ENCODE results near the gene LRRTM4. TPM values are rescaled to one million over a fixed set of nuclear protein-coding genes. Genes with fewer than 3 reads are reported as not detected.

LRRTM4 gene
- polyA plus RNA-seq, 2 of the 4 experiments (the other 2 are of a cell fraction): 0.03 TPM; not detected in 1

DNA sequence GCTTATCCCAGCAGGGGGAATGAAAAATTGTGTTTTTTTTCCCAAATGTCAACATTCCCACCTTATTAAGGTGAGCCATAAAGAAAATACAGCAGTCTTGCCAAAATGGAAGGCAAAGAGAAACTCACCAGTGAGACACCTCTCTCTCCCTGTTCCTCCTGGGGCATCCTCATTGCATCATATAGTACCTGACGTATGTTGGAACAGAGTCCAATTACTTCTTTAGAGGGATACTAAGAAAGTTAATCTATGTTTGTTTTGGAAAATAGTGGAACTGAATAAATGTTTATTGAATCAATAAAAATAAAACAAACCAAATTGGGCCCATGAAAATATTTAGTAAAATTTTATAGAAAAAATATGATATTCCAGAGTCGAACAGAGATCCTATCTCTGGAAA is 700.4 kb downstream of the LRRTM4 start:
- H3K27ac ChIP-seq: no peak overlapping the region
- FAIRE-seq (no peak), DNase-seq (ENCODE audit: low read depth in 1 of 2, low spot score in 1 of 2) (no peak), ATAC-seq (no peak)
- no peak overlapping the region for H3K4me3 ChIP-seq
- CTCF ChIA-PET: no interaction called here
- WGBS (ENCODE audit: missing lambda C conversion rate): 15% methylated on average over 2 of the region's 2 CpGs
- no peak for TF ChIP-seq JUNB (IDR thresholded peaks at IDR 0.05)
- no peak for TF ChIP-seq RFX5 (IDR thresholded peaks at IDR 0.05)
- H3K4me1 ChIP-seq: no peaks in the 10 kb centered on the region
- H3K4me2 ChIP-seq: no peak overlapping the region
- no peaks in the 10 kb centered on the region; the same call in 2 of the 3 replicates for H3K9me3 ChIP-seq
- POLR2A ChIA-PET: no interaction called here

DNA sequence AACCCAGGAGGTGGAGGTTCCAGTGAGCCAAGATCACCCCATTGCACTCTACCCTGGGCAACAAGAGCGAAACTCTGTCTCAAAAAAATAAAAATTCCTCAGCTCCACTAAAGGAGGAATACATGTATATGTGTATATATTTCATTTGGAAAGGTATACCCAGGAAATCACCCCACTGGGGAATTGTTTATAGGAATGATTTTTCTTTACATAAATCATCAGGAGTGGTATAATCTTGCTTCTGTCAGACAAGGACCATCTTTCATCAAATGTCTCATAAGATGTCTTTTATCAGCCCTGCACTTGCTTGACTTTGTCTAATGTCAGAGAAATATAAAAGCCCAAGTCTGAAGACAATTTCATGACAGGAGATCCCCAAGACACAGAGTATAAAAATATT is 709.1 kb downstream of the LRRTM4 start:
- FAIRE-seq: no peak

DNA sequence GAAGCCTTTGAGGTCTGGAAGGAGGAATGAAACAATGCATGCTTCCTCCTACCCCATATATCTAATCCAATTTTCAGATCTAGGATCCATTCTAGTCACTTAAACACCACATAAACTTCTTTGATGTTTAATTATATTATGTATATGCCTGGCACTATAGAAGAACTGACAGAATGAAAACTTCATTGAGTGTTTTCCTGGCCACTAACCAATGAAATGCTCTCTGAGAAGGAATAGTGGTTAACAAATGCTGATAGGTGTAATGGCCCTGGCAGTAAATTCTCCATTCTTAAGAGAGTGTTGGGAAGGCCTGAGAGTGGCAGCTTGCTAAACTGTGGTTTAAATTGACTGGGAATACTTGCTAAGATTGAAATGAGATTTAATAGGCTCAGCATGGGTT is 710.0 kb downstream of the LRRTM4 start:
- ATAC-seq: no peak
- ChIA-PET POLR2A (no interaction called here), CTCF (no interaction called here)

More for the DNA sequence above, 709.1 kb downstream of the LRRTM4 start:
- no peak for DNase-seq (ENCODE audit: low read depth in 1 of 2, low spot score in 1 of 2)
- CTCF ChIA-PET: no interaction called here
- H3K9me3 ChIP-seq: peaks cover 7% of the 10 kb centered on the region; the same call in 1 of the 3 replicates
- H3K4me3 ChIP-seq: no peak overlapping the region
- POLR2A ChIA-PET: no interaction called here
- WGBS (ENCODE audit: missing lambda C conversion rate): 0% methylated on average over 1 of the region's 1 CpG
- no peak for ATAC-seq
- no peak overlapping the region for H3K27ac ChIP-seq
- no peak overlapping the region for H3K4me2 ChIP-seq
- H3K4me1 ChIP-seq: no peaks in the 10 kb centered on the region
- TF ChIP-seq CEBPB (IDR thresholded peaks at IDR 0.05): no peak
- TF ChIP-seq POLR2AphosphoS2 (conservative IDR thresholded peaks at IDR 0.05; ENCODE audit: low read length): no peak
- no peak for TF ChIP-seq MYC (IDR thresholded peaks at IDR 0.05; ENCODE audit: borderline replicate concordance, low read length)

DNA sequence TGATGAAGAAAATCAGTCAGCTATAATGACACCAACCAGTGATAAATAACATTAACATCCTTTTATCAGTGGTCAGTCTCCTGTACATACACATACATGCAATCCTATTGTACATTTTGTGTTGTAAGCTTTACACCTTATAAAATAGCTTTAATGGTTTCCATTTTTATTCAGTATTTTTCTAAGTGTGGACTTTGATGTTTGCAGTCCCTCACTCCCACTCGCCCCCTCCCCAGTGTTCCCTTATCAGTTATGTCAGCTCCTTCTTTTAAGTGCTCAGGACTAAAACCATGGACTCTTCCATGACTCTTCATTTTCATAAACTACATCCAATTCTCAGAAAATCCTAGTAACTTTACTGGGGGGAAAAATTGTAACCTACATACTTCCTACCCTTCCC is 713.0 kb downstream of the LRRTM4 start:
- FAIRE-seq: no peak
- Histone ChIP-seq H3K9me3 (peaks cover 7% of the 10 kb centered on the region; the same call in 1 of the 3 replicates), H3K4me3 (no peak overlapping the region), H3K27ac (no peak overlapping the region), H3K4me2 (no peak overlapping the region), H3K4me1 (no peaks in the 10 kb centered on the region)
- POLR2A ChIA-PET: no interaction called here
- TF ChIP-seq, protein P1, sequence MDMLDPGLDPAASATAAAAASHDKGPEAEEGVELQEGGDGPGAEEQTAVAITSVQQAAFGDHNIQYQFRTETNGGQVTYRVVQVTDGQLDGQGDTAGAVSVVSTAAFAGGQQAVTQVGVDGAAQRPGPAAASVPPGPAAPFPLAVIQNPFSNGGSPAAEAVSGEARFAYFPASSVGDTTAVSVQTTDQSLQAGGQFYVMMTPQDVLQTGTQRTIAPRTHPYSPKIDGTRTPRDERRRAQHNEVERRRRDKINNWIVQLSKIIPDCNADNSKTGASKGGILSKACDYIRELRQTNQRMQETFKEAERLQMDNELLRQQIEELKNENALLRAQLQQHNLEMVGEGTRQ (IDR thresholded peaks at IDR 0.05): no peak
- no peak for TF ChIP-seq NFE2L2 (conservative IDR thresholded peaks at IDR 0.05; ENCODE audit: low read length)
- TF ChIP-seq, protein P2, sequence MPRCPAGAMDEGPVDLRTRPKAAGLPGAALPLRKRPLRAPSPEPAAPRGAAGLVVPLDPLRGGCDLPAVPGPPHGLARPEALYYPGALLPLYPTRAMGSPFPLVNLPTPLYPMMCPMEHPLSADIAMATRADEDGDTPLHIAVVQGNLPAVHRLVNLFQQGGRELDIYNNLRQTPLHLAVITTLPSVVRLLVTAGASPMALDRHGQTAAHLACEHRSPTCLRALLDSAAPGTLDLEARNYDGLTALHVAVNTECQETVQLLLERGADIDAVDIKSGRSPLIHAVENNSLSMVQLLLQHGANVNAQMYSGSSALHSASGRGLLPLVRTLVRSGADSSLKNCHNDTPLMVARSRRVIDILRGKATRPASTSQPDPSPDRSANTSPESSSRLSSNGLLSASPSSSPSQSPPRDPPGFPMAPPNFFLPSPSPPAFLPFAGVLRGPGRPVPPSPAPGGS (IDR thresholded peaks at IDR 0.05): no peak
- no peak for TF ChIP-seq MAZ (IDR thresholded peaks at IDR 0.05; ENCODE audit: borderline replicate concordance, low read depth, low read length)
- TF ChIP-seq, protein P3, sequence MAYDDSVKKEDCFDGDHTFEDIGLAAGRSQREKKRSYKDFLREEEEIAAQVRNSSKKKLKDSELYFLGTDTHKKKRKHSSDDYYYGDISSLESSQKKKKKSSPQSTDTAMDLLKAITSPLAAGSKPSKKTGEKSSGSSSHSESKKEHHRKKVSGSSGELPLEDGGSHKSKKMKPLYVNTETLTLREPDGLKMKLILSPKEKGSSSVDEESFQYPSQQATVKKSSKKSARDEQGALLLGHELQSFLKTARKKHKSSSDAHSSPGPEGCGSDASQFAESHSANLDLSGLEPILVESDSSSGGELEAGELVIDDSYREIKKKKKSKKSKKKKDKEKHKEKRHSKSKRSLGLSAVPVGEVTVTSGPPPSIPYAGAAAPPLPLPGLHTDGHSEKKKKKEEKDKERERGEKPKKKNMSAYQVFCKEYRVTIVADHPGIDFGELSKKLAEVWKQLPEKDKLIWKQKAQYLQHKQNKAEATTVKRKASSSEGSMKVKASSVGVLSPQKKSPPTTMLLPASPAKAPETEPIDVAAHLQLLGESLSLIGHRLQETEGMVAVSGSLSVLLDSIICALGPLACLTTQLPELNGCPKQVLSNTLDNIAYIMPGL (CRISPR knock-in tag; IDR thresholded peaks at IDR 0.05; ENCODE audit: borderline replicate concordance): no peak
- TF ChIP-seq ZFP36 (IDR thresholded peaks at IDR 0.05; ENCODE audit: borderline replicate concordance, partially characterized antibody): no peak
- TF ChIP-seq BHLHE40 (IDR thresholded peaks at IDR 0.05; ENCODE audit: low read depth, low read length): no peak
- TF ChIP-seq, protein P4, sequence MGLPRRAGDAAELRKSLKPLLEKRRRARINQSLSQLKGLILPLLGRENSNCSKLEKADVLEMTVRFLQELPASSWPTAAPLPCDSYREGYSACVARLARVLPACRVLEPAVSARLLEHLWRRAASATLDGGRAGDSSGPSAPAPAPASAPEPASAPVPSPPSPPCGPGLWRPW (IDR thresholded peaks at IDR 0.05): no peak
- TF ChIP-seq HOXA7 (CRISPR knock-in tag; IDR thresholded peaks at IDR 0.05): no peak
- no peak for TF ChIP-seq RARB (CRISPR knock-in tag; IDR thresholded peaks at IDR 0.05)
- TF ChIP-seq ZC3H11A (IDR thresholded peaks at IDR 0.05): no peak
- TF ChIP-seq FOSB (CRISPR knock-in tag; IDR thresholded peaks at IDR 0.05): no peak
- TF ChIP-seq TP53 (CRISPR knock-in tag; IDR thresholded peaks at IDR 0.05): no peak
- TF ChIP-seq, protein P5, sequence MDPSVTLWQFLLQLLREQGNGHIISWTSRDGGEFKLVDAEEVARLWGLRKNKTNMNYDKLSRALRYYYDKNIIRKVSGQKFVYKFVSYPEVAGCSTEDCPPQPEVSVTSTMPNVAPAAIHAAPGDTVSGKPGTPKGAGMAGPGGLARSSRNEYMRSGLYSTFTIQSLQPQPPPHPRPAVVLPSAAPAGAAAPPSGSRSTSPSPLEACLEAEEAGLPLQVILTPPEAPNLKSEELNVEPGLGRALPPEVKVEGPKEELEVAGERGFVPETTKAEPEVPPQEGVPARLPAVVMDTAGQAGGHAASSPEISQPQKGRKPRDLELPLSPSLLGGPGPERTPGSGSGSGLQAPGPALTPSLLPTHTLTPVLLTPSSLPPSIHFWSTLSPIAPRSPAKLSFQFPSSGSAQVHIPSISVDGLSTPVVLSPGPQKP (IDR thresholded peaks at IDR 0.05; ENCODE audit: low read depth, low read length): no peak
- TF ChIP-seq FOSL2 (IDR thresholded peaks at IDR 0.05): no peak
- TF ChIP-seq FOSL2 (CRISPR knock-in tag; IDR thresholded peaks at IDR 0.05): no peak
- ATAC-seq: no peak
- WGBS (ENCODE audit: missing lambda C conversion rate): 0% methylated on average over 1 of the region's 1 CpG
- DNase-seq (ENCODE audit: low read depth in 1 of 2, low spot score in 1 of 2): no peak
- CTCF ChIA-PET: no interaction called here

More for the DNA sequence above, 710.0 kb downstream of the LRRTM4 start:
- Histone ChIP-seq H3K4me1 (no peaks in the 10 kb centered on the region), H3K27ac (no peak overlapping the region), H3K4me3 (no peak overlapping the region), H3K4me2 (no peak overlapping the region), H3K9me3 (peaks cover 7% of the 10 kb centered on the region; the same call in 1 of the 3 replicates)
- DNase-seq (ENCODE audit: low read depth in 1 of 2, low spot score in 1 of 2) (no peak), FAIRE-seq (no peak)
- no peak for TF ChIP-seq TFCP2L1 (CRISPR knock-in tag; IDR thresholded peaks at IDR 0.05)
- no peak for TF ChIP-seq CHD4 (IDR thresholded peaks at IDR 0.05; ENCODE audit: borderline replicate concordance)
- no peak for TF ChIP-seq JUN (IDR thresholded peaks at IDR 0.05)
- TF ChIP-seq, protein P6, sequence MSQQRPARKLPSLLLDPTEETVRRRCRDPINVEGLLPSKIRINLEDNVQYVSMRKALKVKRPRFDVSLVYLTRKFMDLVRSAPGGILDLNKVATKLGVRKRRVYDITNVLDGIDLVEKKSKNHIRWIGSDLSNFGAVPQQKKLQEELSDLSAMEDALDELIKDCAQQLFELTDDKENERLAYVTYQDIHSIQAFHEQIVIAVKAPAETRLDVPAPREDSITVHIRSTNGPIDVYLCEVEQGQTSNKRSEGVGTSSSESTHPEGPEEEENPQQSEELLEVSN (IDR thresholded peaks at IDR 0.05; ENCODE audit: borderline replicate concordance, low read depth): no peak
- no peak for TF ChIP-seq NFE2L2 (conservative IDR thresholded peaks at IDR 0.05; ENCODE audit: low read length)
- TF ChIP-seq BHLHE40 (IDR thresholded peaks at IDR 0.05; ENCODE audit: low read depth, low read length): no peak
- TF ChIP-seq RFX5 (IDR thresholded peaks at IDR 0.05): no peak
- no peak for TF ChIP-seq HOXA7 (CRISPR knock-in tag; IDR thresholded peaks at IDR 0.05)
